Fibroblast of lung (primary cell): ENCODE data around the gene LALBA. TPM values are rescaled to one million over a fixed set of nuclear protein-coding genes. Genes with fewer than 3 reads are reported as not detected.

Experiments used
- DNase-seq, 2 donors: peaks; one replicate each; pipeline versions ENCODE4 v3.0.0 to v3.0.0-alpha.2; 2010; ENCODE audit warnings: low read depth in 2 of 2
- H2AFZ ChIP-seq: 2 replicates; pipeline ENCODE4 v1.5.1; 2012; ENCODE audit warnings: low read length, control low read depth, inconsistent platforms
- H3K27ac ChIP-seq: 2 replicates; pipeline ENCODE4 v1.5.1; 2011; ENCODE audit warnings: low read length, control low read depth; ENCODE audit not compliant: insufficient read depth
- H3K27me3 ChIP-seq: 2 replicates; pipeline ENCODE4 v1.5.1; 2011; ENCODE audit warnings: mild to moderate bottlenecking, low read length; ENCODE audit not compliant: control insufficient read depth, insufficient read depth
- H3K36me3 ChIP-seq: 2 replicates; pipeline ENCODE4 v1.5.1; 2011; ENCODE audit warnings: low read length; ENCODE audit not compliant: control insufficient read depth, insufficient read depth
- H3K4me1 ChIP-seq: 2 replicates; pipeline ENCODE4 v1.5.1; 2011; ENCODE audit warnings: low read length; ENCODE audit not compliant: control insufficient read depth, insufficient read depth; ENCODE audit errors: extremely low read depth
- H3K4me2 ChIP-seq: 2 replicates; pipeline ENCODE4 v1.5.1; 2011; ENCODE audit warnings: low read length, control low read depth; ENCODE audit not compliant: insufficient read depth; ENCODE audit errors: extremely low read depth
- H3K4me3 ChIP-seq, 4 experiments: fragments of 200-600 bp in 1 of 4; sonication (generic) in 1 of 4; replicated peaks in 1 of 4; 2 replicates each; pipeline ENCODE4 v1.5.1; 2011 to 2016; ENCODE audit warnings: low read length in 4 of 4, low read depth in 3 of 4, mild to moderate bottlenecking in 3 of 4, control low read depth in 2 of 4, inconsistent platforms in 1 of 4, mixed read lengths in 1 of 4; ENCODE audit not compliant: insufficient read depth in 1 of 4; ENCODE audit errors: control extremely low read depth in 1 of 4
- H3K79me2 ChIP-seq: 2 replicates; pipeline ENCODE4 v1.5.1; 2012; ENCODE audit warnings: mild to moderate bottlenecking, low read length, inconsistent platforms; ENCODE audit not compliant: control insufficient read depth, insufficient read depth
- H3K9ac ChIP-seq: 2 replicates; pipeline ENCODE4 v1.5.1; 2011; ENCODE audit warnings: mild to moderate bottlenecking, low read length, control low read depth; ENCODE audit not compliant: insufficient read depth
- H3K9me3 ChIP-seq: 2 replicates; pipeline ENCODE4 v1.5.1; 2012; ENCODE audit warnings: low read depth, low read length; ENCODE audit not compliant: control insufficient read depth, insufficient read depth
- H4K20me1 ChIP-seq: 2 replicates; pipeline ENCODE4 v1.5.1; 2011; ENCODE audit warnings: low read length; ENCODE audit not compliant: control insufficient read depth, insufficient read depth; ENCODE audit errors: extremely low read depth
- CTCF ChIP-seq, 2 donors: IDR thresholded peaks in 1 of 2; conservative IDR thresholded peaks in 1 of 2; 1 replicate in 1 of 2; 2 replicates in 1 of 2; pipeline ENCODE4 v1.5.1; 2011 to 2012; ENCODE audit warnings: low read length in 2 of 2, control low read depth in 1 of 2, inconsistent platforms in 1 of 2, low read depth in 1 of 2, mild to moderate bottlenecking in 1 of 2
- EZH2 ChIP-seq: IDR thresholded peaks from 2 replicates; pipeline ENCODE4 v1.5.1; 2012; ENCODE audit warnings: low read length, control low read depth, mild to moderate bottlenecking; ENCODE audit errors: missing control alignments
- polyA plus RNA-seq, 2 donors: library from polyadenylated mRNA; depleted of rRNA in 1 of 2; stranded (reverse) in 1 of 2; unstranded in 1 of 2; fragments of >200 nt; gene quantifications; 2 replicates each; pipeline ENCODE4 v1.2.1, GENCODE V29; 2011 to 2012; ENCODE audit warnings: missing spikeins in 1 of 2
- total RNA-seq: library from RNA; depleted of rRNA; stranded (reverse); fragments of >200 nt; gene quantifications from 2 replicates; pipeline ENCODE4 v1.2.1, GENCODE V29; 2014

The LALBA gene
- total and polyA plus RNA-seq, 2 donors (not counting 1 experiment from before 2014, with no cell fraction given): not detected

GRCh38 chr12:48613321-48613720 is 43.5 kb upstream of the LALBA start:
- no peaks in the 10 kb centered on the region for H3K36me3 ChIP-seq
- no peak overlapping the region for H3K4me3 ChIP-seq
- no peak for TF ChIP-seq EZH2
- no peak for TF ChIP-seq CTCF (conservative IDR thresholded peaks at IDR 0.05 in 1 of 2, IDR thresholded peaks at IDR 0.05 in 1 of 2; ENCODE audit: low read depth in 1 of 2, low read length in 2 of 2)
- no peak overlapping the region for H3K4me2 ChIP-seq
- H3K9ac ChIP-seq: no peak overlapping the region
- H3K27me3 ChIP-seq: no peaks in the 10 kb centered on the region
- H3K4me1 ChIP-seq: no peaks in the 10 kb centered on the region
- H3K27ac ChIP-seq: no peak overlapping the region
- no peak for DNase-seq
- H2AFZ ChIP-seq: no peak overlapping the region
- H3K9me3 ChIP-seq: no peaks in the 10 kb centered on the region
- H4K20me1 ChIP-seq: no peaks in the 10 kb centered on the region
- H3K79me2 ChIP-seq: no peaks in the 10 kb centered on the region

- Histone ChIP-seq H3K9ac (no peak overlapping the region), H3K27me3 (no peaks in the 10 kb centered on the region), H3K27ac (no peak overlapping the region), H3K4me1 (no peaks in the 10 kb centered on the region), H3K79me2 (no peaks in the 10 kb centered on the region), H2AFZ (no peak overlapping the region), H3K9me3 (no peaks in the 10 kb centered on the region), H3K36me3 (no peaks in the 10 kb centered on the region), H3K4me3 (no peak overlapping the region), H3K4me2 (no peak overlapping the region), H4K20me1 (no peaks in the 10 kb centered on the region)
- TF ChIP-seq EZH2 (no peak), CTCF (conservative IDR thresholded peaks at IDR 0.05 in 1 of 2, IDR thresholded peaks at IDR 0.05 in 1 of 2; ENCODE audit: low read depth in 1 of 2, low read length in 2 of 2) (no peak)
- DNase-seq: peak in 1 of 2 donors; percentile 6
Measured at GRCh38 chr12:48602192-48602989, 32.5 kb upstream of the LALBA start.

- DNase-seq: peak; percentile 8 to 29
Measured at GRCh38 chr12:48601013-48601756, 31.3 kb upstream of the LALBA start.

More at GRCh38 chr12:48601013-48601756, 31.3 kb upstream of the LALBA start:
- Histone ChIP-seq H3K9ac (no peak overlapping the region), H3K4me1 (no peaks in the 10 kb centered on the region), H3K4me2 (no peak overlapping the region), H4K20me1 (no peaks in the 10 kb centered on the region), H3K27me3 (no peaks in the 10 kb centered on the region), H3K27ac (no peak overlapping the region), H3K4me3 (no peak overlapping the region), H2AFZ (no peak overlapping the region), H3K36me3 (no peaks in the 10 kb centered on the region), H3K9me3 (no peaks in the 10 kb centered on the region), H3K79me2 (no peaks in the 10 kb centered on the region)
- TF ChIP-seq CTCF (conservative IDR thresholded peaks at IDR 0.05 in 1 of 2, IDR thresholded peaks at IDR 0.05 in 1 of 2; ENCODE audit: low read depth in 1 of 2, low read length in 2 of 2) (no peak), EZH2 (no peak)
